Measurements from ENCODE around the gene ZNF683.

ZNF683 gene

DNA sequence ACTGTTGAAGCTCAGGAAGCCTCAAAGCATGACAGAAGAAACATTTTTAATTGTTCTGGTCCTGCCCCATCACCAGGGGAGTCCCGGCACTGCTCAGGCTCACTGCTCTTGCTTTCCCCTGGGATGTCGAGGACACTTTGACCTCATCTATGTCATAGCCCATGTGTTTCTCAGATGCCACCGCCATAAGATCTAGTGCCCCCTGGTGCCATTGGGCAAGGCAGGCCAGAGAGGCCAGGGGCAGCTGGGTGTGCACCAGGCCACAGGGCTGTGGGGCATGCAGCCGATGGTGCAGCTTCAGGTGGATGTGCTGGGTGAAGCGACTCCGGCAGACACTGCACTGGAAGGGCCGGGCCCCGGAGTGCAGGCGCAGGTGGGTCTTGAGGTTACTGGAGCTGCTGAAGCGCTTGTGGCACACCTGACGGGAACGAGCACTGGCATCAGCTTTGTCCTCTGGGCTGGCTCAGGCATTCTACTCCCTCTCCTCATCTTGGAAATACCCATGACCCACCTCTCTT, 10.9 kb downstream of the ZNF683 start:
- no peak for TF ChIP-seq YY1 (IDR thresholded peaks at IDR 0.05; ENCODE audit: low read depth)
- no peak for TF ChIP-seq EGR1 (IDR thresholded peaks at IDR 0.05)
- TF ChIP-seq, protein P1, sequence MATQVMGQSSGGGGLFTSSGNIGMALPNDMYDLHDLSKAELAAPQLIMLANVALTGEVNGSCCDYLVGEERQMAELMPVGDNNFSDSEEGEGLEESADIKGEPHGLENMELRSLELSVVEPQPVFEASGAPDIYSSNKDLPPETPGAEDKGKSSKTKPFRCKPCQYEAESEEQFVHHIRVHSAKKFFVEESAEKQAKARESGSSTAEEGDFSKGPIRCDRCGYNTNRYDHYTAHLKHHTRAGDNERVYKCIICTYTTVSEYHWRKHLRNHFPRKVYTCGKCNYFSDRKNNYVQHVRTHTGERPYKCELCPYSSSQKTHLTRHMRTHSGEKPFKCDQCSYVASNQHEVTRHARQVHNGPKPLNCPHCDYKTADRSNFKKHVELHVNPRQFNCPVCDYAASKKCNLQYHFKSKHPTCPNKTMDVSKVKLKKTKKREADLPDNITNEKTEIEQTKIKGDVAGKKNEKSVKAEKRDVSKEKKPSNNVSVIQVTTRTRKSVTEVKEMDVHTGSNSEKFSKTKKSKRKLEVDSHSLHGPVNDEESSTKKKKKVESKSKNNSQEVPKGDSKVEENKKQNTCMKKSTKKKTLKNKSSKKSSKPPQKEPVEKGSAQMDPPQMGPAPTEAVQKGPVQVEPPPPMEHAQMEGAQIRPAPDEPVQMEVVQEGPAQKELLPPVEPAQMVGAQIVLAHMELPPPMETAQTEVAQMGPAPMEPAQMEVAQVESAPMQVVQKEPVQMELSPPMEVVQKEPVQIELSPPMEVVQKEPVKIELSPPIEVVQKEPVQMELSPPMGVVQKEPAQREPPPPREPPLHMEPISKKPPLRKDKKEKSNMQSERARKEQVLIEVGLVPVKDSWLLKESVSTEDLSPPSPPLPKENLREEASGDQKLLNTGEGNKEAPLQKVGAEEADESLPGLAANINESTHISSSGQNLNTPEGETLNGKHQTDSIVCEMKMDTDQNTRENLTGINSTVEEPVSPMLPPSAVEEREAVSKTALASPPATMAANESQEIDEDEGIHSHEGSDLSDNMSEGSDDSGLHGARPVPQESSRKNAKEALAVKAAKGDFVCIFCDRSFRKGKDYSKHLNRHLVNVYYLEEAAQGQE (IDR thresholded peaks at IDR 0.05; ENCODE audit: low read depth), result no peak
- TF ChIP-seq CEBPB (IDR thresholded peaks at IDR 0.05), result no peak
- TF ChIP-seq RAD21 (IDR thresholded peaks at IDR 0.05; ENCODE audit: low read depth), result no peak
- TF ChIP-seq NFIC (IDR thresholded peaks at IDR 0.05), result no peak
- TF ChIP-seq, protein P2, sequence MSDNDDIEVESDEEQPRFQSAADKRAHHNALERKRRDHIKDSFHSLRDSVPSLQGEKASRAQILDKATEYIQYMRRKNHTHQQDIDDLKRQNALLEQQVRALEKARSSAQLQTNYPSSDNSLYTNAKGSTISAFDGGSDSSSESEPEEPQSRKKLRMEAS (IDR thresholded peaks at IDR 0.05), result no peak
- TF ChIP-seq TCF12 (IDR thresholded peaks at IDR 0.05; ENCODE audit: low read depth), result no peak
- no peak for TF ChIP-seq TEAD4 (IDR thresholded peaks at IDR 0.05)

DNA sequence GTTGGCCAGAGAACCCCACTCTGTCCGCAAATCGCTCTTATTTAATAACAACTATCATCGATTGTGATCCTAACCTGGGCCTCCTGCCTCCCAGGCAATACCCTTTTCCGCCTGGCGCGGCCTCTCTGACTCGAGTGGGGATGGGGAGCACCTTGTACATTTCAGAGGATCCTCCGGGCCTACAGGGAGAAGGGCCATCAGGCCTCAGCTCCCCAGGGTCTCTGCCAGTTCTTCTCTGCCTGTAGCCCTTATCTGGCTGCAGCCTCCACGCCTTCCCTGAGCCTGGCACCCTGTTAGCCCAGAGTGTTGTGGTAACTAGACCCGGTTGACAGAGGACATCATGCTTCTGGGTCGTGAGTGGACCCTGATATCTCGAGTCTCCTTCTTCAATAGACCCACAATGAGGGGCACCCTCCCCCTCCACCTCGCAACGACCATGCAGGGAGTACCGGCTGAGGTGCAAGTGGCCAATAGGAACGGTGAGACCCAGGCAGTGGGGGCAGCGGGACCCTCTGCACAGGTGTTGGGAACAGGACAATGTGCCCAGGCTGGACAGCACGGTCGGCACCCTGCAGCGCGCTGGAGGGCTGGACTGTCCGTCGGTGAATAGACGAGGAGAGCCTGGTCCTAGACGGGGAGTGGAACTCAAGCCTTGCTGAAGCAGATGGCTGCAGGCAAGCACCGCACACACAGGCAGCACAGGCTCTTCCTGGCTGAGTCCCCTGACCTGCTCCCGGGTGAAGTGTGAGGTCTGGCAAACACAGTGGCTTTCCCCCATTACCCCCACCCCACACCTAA, 11.5 kb downstream of the ZNF683 start:
- TF ChIP-seq, protein P2 (IDR thresholded peaks at IDR 0.05), result no peak
- TF ChIP-seq TEAD4 (IDR thresholded peaks at IDR 0.05), result no peak
- TF ChIP-seq FOXM1 (IDR thresholded peaks at IDR 0.05; ENCODE audit: borderline replicate concordance, low read depth), result no peak
- no peak for TF ChIP-seq NFIC (IDR thresholded peaks at IDR 0.05)
- TF ChIP-seq CEBPB (IDR thresholded peaks at IDR 0.05), result no peak
- TF ChIP-seq ZBTB7A (IDR thresholded peaks at IDR 0.05; ENCODE audit: low read depth), result no peak
- TF ChIP-seq YY1 (IDR thresholded peaks at IDR 0.05; ENCODE audit: low read depth), result no peak
- TF ChIP-seq EP300 (IDR thresholded peaks at IDR 0.05; ENCODE audit: borderline replicate concordance), result no peak
- TF ChIP-seq TCF12 (IDR thresholded peaks at IDR 0.05; ENCODE audit: low read depth), result no peak
- TF ChIP-seq CREB1 (IDR thresholded peaks at IDR 0.05; ENCODE audit: low read depth), result no peak
- TF ChIP-seq, protein P3, sequence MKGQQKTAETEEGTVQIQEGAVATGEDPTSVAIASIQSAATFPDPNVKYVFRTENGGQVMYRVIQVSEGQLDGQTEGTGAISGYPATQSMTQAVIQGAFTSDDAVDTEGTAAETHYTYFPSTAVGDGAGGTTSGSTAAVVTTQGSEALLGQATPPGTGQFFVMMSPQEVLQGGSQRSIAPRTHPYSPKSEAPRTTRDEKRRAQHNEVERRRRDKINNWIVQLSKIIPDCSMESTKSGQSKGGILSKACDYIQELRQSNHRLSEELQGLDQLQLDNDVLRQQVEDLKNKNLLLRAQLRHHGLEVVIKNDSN (IDR thresholded peaks at IDR 0.05), result no peak
- TF ChIP-seq, protein P1 (IDR thresholded peaks at IDR 0.05; ENCODE audit: low read depth), result no peak
- no peak for TF ChIP-seq RAD21 (IDR thresholded peaks at IDR 0.05; ENCODE audit: low read depth)
- no peak for TF ChIP-seq EGR1 (IDR thresholded peaks at IDR 0.05)

DNA sequence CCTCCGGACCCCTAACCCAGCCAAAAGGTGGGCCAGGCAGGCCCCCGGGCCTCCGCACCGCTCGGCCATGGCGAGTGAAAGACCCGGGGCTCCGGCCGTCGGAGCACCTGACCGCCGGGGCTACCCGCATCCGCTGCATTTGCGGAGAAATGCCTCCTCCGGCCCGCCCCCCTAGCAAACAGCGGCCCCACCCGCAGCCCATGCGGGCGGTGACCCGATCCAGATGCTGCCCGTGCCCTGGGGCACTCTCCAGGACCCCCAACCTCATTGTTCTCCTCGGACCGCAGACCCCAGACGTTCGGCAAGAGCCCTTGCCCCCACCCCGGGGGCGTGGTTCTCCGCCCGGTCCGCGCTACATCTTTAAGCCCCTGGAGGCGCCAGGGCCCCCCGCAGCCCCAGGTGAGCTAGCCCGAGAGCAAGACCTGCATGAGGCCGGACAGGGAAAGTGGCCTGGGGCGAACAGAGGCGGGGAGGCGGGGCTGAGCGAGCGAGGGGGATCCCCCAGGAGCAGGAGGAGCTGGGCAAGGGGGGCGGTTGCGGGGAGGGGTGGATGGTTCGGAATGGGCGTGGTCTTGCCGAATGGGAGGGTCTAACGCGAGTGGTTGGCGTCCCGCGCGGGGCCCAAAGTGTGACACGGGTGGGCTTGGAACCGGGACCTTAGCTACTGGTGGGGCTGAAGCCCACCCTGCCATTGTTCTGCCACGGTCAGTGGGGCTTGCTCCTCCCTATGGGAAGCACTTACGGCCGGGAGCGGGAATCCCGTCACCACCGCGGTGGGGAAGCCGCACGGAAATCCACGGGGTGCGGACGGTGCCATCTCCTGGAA, 12.4 kb downstream of the ZNF683 start:
- TF ChIP-seq FOXM1 (IDR thresholded peaks at IDR 0.05; ENCODE audit: borderline replicate concordance, low read depth) (no peak), NFIC (IDR thresholded peaks at IDR 0.05) (no peak), YY1 (IDR thresholded peaks at IDR 0.05; ENCODE audit: low read depth) (no peak), ZBTB7A (IDR thresholded peaks at IDR 0.05; ENCODE audit: low read depth) (no peak), EGR1 (IDR thresholded peaks at IDR 0.05) (no peak), EP300 (IDR thresholded peaks at IDR 0.05; ENCODE audit: borderline replicate concordance) (no peak), CEBPB (IDR thresholded peaks at IDR 0.05) (no peak), TCF12 (IDR thresholded peaks at IDR 0.05; ENCODE audit: low read depth) (no peak), CREB1 (IDR thresholded peaks at IDR 0.05; ENCODE audit: low read depth) (no peak), TEAD4 (IDR thresholded peaks at IDR 0.05) (no peak), TAF1 (IDR thresholded peaks at IDR 0.05; ENCODE audit: low read depth) (no peak), RAD21 (IDR thresholded peaks at IDR 0.05; ENCODE audit: low read depth) (no peak)
- TF ChIP-seq, protein P1 (IDR thresholded peaks at IDR 0.05; ENCODE audit: low read depth), result no peak
- TF ChIP-seq, protein P3 (IDR thresholded peaks at IDR 0.05), result no peak
- TF ChIP-seq, protein P2 (IDR thresholded peaks at IDR 0.05), result no peak

Measured in Ishikawa (cell line).